HCT116 (cell line): ENCODE measurements around the gene GRIN1. TPM values are rescaled to one million over a fixed set of nuclear protein-coding genes. Genes with fewer than 3 reads are reported as not detected.

Experiments
- ATAC-seq: fragments of 200-7000 bp; cut with Tn5 transposase; 2 replicates; pipeline ENCODE4 v1.9.1; 2020; ENCODE audit warnings: mild to moderate bottlenecking, moderate library complexity
- BruUV-seq: library from RNA; stranded (reverse); fragments of 400-500 nt; replicated peaks from 2 replicates; lab custom pipeline; 2021; lab: Mats Ljungman, UMichigan
- CTCF ChIA-PET: fragments of 300-600 bp; sonication (Branson Sonifier 250); formaldehyde crosslinking; loops from one replicate; lab custom pipeline; 2021; ENCODE audit warnings: antibody characterized with exemption; lab: Charles Lee
- POLR2A ChIA-PET: fragments of 300-600, 350-600 bp; sonication (Branson Sonifier 250); formaldehyde crosslinking; loops from one replicate; lab custom pipeline; 2021; ENCODE audit warnings: antibody characterized with exemption; lab: Charles Lee
- RAD21 ChIA-PET, 2 experiments: fragments of 300-600 bp; sonication (Branson Sonifier 250); formaldehyde crosslinking; loops; one replicate each; lab custom pipeline; 2023; ENCODE audit warnings: low total read pairs in 2 of 2; ENCODE audit not compliant: uncharacterized antibody in 2 of 2, unreplicated experiment in 2 of 2, low non-redundant PET in 1 of 2; lab: Charles Lee
- DNase-seq: peaks from one replicate; pipeline ENCODE4 v3.0.0-alpha.2; 2010; ENCODE audit warnings: low read depth, low spot score
- H2AFZ ChIP-seq: fragments of 200-600 bp; shearing (Covaris generic), sonication (generic); 2 replicates; pipeline ENCODE4 v1.6.1; 2017; ENCODE audit warnings: low read depth, mixed run types, mixed read lengths, antibody characterized with exemption, low read length; ENCODE audit not compliant: poor library complexity, severe bottlenecking
- H3K27ac ChIP-seq: 2 replicates; pipeline ENCODE4 v1.5.1; 2012; ENCODE audit warnings: low read depth, low read length
- H3K27me3 ChIP-seq: fragments of 200-600 bp; sonication (generic); 2 replicates; pipeline ENCODE4 v1.6.1; 2016; ENCODE audit warnings: mixed run types, low read length, mixed read lengths; ENCODE audit not compliant: insufficient read depth
- H3K36me3 ChIP-seq, 2 experiments: fragments of 200-500 bp in 1 of 2; fragments of 200-600 bp in 1 of 2; sonication (Bioruptor generic) in 1 of 2; sonication (generic) in 1 of 2; 2 replicates each; pipeline versions ENCODE4 v1.5.1 to v1.6.1; 2014 to 2016; ENCODE audit warnings: low read length in 2 of 2, inconsistent platforms in 1 of 2, mixed read lengths in 1 of 2, mixed run types in 1 of 2; ENCODE audit not compliant: insufficient read depth in 2 of 2, control insufficient read depth in 1 of 2
- H3K4me1 ChIP-seq, 2 experiments: fragments of 200-600 bp in 1 of 2; sonication (generic) in 1 of 2; 2 replicates each; pipeline versions ENCODE4 v1.5.1 to v1.6.1; 2012 to 2017; ENCODE audit warnings: low read length in 2 of 2, inconsistent platforms in 1 of 2, mild to moderate bottlenecking in 1 of 2, mixed read lengths in 1 of 2, mixed run types in 1 of 2, moderate library complexity in 1 of 2; ENCODE audit not compliant: insufficient read depth in 2 of 2, control insufficient read depth in 1 of 2
- H3K4me2 ChIP-seq: fragments of 200-600 bp; sonication (generic); 2 replicates; pipeline ENCODE4 v1.6.1; 2017; ENCODE audit warnings: mixed run types, low read length, mixed read lengths
- H3K4me3 ChIP-seq, 2 experiments: fragments of 200-600 bp in 1 of 2; sonication (generic) in 1 of 2; replicated peaks in 1 of 2; 2 replicates each; pipeline ENCODE4 v1.5.1; 2011 to 2016; ENCODE audit warnings: low read length in 2 of 2, control low read depth in 1 of 2, low read depth in 1 of 2, mild to moderate bottlenecking in 1 of 2, mixed read lengths in 1 of 2, mixed run types in 1 of 2
- H3K79me2 ChIP-seq: fragments of 200-600 bp; sonication (generic); 2 replicates; pipeline ENCODE4 v1.6.1; 2017; ENCODE audit warnings: mild to moderate bottlenecking, mixed run types, low read length, moderate library complexity, mixed read lengths; ENCODE audit not compliant: insufficient read depth
- H3K9ac ChIP-seq: fragments of 200-600 bp; sonication (generic); 2 replicates; pipeline ENCODE4 v1.6.1; 2016; ENCODE audit warnings: low read length, mixed read lengths
- H3K9me2 ChIP-seq: fragments of 200-600 bp; sonication (generic), shearing (Covaris generic); 2 replicates; pipeline ENCODE4 v1.6.1; 2017; ENCODE audit warnings: mixed run types, mild to moderate bottlenecking, moderate library complexity; ENCODE audit not compliant: insufficient read depth
- H3K9me3 ChIP-seq, 2 experiments: fragments of 200-500 bp in 1 of 2; fragments of 200-600 bp in 1 of 2; sonication (Bioruptor generic) in 1 of 2; sonication (generic) in 1 of 2; 2 replicates each; pipeline ENCODE4 v1.6.1; 2014 to 2017; ENCODE audit warnings: low read length in 2 of 2, mixed read lengths in 2 of 2, inconsistent platforms in 1 of 2, low read depth in 1 of 2, mild to moderate bottlenecking in 1 of 2, mixed run types in 1 of 2, moderate library complexity in 1 of 2; ENCODE audit not compliant: control insufficient read depth in 1 of 2, insufficient read depth in 1 of 2
- H4K20me1 ChIP-seq: fragments of 200-600 bp; sonication (generic), shearing (Covaris generic); 2 replicates; pipeline ENCODE4 v1.6.1; 2017; ENCODE audit warnings: mixed run types, mild to moderate bottlenecking, moderate library complexity; ENCODE audit not compliant: insufficient read depth
- EGR1 ChIP-seq: IDR thresholded peaks from 2 replicates; pipeline ENCODE4 v1.6.1; 2012; ENCODE audit warnings: low read depth
- FOSL1 ChIP-seq: IDR thresholded peaks from 2 replicates; pipeline ENCODE4 v1.6.1; 2012; ENCODE audit warnings: low read depth
- POLR2A ChIP-seq: IDR thresholded peaks from 2 replicates; pipeline ENCODE4 v1.7.0; 2011; ENCODE audit warnings: borderline replicate concordance; ENCODE audit not compliant: insufficient read depth, insufficient read length; ENCODE audit errors: extremely low read depth
- POLR2AphosphoS5 ChIP-seq: IDR thresholded peaks from 2 replicates; pipeline ENCODE4 v1.6.1; 2011; ENCODE audit warnings: mild to moderate bottlenecking, low read depth, low read length, moderate library complexity
- RAD21 ChIP-seq: IDR thresholded peaks from 2 replicates; pipeline ENCODE4 v1.6.1; 2012; ENCODE audit warnings: low read depth, mild to moderate bottlenecking
- SIN3A ChIP-seq: IDR thresholded peaks from 2 replicates; pipeline ENCODE4 v1.6.1; 2012; ENCODE audit warnings: low read depth
- TCF7L2 ChIP-seq: IDR thresholded peaks from 2 replicates; pipeline ENCODE4 v1.7.0; 2011; ENCODE audit warnings: borderline replicate concordance, inconsistent platforms; ENCODE audit not compliant: insufficient read depth, insufficient read length; ENCODE audit errors: extremely low read depth
- YY1 ChIP-seq: IDR thresholded peaks from 2 replicates; pipeline ENCODE4 v1.6.1; 2011; ENCODE audit warnings: low read length, low read depth, moderate library complexity, mild to moderate bottlenecking; ENCODE audit not compliant: insufficient replicate concordance; ENCODE audit errors: extremely low read depth
- ZNF274 ChIP-seq: fragments of 200-500 bp; sonication (Bioruptor generic); IDR thresholded peaks from 2 replicates; pipeline ENCODE4 v1.6.1; 2014; ENCODE audit warnings: mild to moderate bottlenecking, low read depth, low read length, inconsistent platforms
- intact Hi-C: fragments of 100-400 bp; cut with micrococcal nuclease; formaldehyde crosslinking; loops from 2 replicates; pipeline ENCODE4 v1.10.0; 2022
- total RNA-seq: library from RNA; stranded (reverse); gene quantifications from one replicate; pipeline ENCODE4 v1.2.1, GENCODE V29; 2021; ENCODE audit not compliant: unreplicated experiment
- TF ChIP-seq, protein P1 (sequence below), 3 experiments: fragments of 200-600 bp in 1 of 3; sonication (generic) in 1 of 3; IDR thresholded peaks in 2 of 3; conservative IDR thresholded peaks in 1 of 3; 2 replicates each; pipeline ENCODE4 v1.5.1; 2012 to 2017; ENCODE audit warnings: low read depth in 2 of 3, low read length in 2 of 3, antibody characterized with exemption in 1 of 3, borderline replicate concordance in 1 of 3, control low read depth in 1 of 3, mild to moderate bottlenecking in 1 of 3, mixed read lengths in 1 of 3, mixed run types in 1 of 3, moderate library complexity in 1 of 3; ENCODE audit not compliant: insufficient read depth in 1 of 3
- TF ChIP-seq, protein P2 (sequence below): IDR thresholded peaks from 2 replicates; pipeline ENCODE4 v1.6.1; 2012

GRIN1 gene
- total RNA-seq, 1 experiment from 2014 or later, result 23.1 TPM

DNA sequence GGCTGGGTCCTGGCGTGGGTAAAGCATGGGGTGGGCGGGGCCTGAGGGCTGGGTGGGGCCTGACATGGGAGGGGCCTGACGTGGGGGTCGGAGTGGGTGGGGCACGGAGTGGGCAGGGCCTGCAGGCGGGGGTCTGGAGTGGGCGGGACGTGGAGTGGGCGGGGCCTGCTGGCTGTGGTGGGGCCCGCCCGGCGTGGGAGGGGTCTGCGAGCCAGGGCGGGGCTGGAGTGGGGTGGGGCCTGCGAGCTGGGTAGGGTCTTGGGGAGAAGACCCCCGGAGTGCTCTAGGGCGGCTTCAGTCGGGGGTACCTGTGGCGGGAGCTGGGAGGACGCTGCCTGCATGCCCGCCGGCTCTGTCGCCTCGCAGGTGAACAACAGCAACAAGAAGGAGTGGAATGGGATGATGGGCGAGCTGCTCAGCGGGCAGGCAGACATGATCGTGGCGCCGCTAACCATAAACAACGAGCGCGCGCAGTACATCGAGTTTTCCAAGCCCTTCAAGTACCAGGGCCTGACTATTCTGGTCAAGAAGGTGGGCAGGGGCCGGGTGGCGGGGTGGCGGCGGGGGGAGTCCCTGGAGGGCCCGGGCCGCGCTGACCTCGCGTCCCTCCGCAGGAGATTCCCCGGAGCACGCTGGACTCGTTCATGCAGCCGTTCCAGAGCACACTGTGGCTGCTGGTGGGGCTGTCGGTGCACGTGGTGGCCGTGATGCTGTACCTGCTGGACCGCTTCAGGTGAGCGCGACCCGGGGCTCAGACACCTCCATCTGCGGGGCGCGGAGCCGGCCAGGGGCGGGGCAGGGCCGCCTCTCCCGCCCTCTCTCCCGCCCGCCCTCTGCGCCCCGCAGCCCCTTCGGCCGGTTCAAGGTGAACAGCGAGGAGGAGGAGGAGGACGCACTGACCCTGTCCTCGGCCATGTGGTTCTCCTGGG is 22.9 kb downstream of the GRIN1 start:
- H3K27ac ChIP-seq, result peak overlapping the region; percentile 82
- H3K4me1 ChIP-seq, result peaks cover 7 to 52% of the 10 kb centered on the region in 2 experiments; a peak in 3 of 4 replicates
- no peak overlapping the region for H2AFZ ChIP-seq
- no peaks in the 10 kb centered on the region for H3K27me3 ChIP-seq
- H3K9ac ChIP-seq, result peak overlapping the region; percentile 77
- H3K79me2 ChIP-seq, result no peaks in the 10 kb centered on the region
- H3K36me3 ChIP-seq, result no peaks in the 10 kb centered on the region
- RAD21 ChIA-PET, result interaction anchor here in 1 of 2 experiments (0.7 to 1.0 kb wide), 3 partner anchors 11 to 132 kb away, joined by 3 to 7 read pairs (median 4); no protein-coding TSS in a partner anchor
- TF ChIP-seq YY1 (no peak), POLR2AphosphoS5 (no peak), EGR1 (no peak), FOSL1 (no peak), SIN3A (no peak), ZNF274 (no peak), TCF7L2 (no peak), POLR2A (no peak), RAD21 (no peak)
- TF ChIP-seq, protein P1, sequence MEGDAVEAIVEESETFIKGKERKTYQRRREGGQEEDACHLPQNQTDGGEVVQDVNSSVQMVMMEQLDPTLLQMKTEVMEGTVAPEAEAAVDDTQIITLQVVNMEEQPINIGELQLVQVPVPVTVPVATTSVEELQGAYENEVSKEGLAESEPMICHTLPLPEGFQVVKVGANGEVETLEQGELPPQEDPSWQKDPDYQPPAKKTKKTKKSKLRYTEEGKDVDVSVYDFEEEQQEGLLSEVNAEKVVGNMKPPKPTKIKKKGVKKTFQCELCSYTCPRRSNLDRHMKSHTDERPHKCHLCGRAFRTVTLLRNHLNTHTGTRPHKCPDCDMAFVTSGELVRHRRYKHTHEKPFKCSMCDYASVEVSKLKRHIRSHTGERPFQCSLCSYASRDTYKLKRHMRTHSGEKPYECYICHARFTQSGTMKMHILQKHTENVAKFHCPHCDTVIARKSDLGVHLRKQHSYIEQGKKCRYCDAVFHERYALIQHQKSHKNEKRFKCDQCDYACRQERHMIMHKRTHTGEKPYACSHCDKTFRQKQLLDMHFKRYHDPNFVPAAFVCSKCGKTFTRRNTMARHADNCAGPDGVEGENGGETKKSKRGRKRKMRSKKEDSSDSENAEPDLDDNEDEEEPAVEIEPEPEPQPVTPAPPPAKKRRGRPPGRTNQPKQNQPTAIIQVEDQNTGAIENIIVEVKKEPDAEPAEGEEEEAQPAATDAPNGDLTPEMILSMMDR (IDR thresholded peaks at IDR 0.05 in 2 of 3, conservative IDR thresholded peaks at IDR 0.05 in 1 of 3; ENCODE audit: borderline replicate concordance in 1 of 3, insufficient read depth in 1 of 3, low read depth in 2 of 3, low read length in 2 of 3), result no peak
- TF ChIP-seq, protein P2, sequence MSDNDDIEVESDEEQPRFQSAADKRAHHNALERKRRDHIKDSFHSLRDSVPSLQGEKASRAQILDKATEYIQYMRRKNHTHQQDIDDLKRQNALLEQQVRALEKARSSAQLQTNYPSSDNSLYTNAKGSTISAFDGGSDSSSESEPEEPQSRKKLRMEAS, result no peak
- TF ChIP-seq, all 23 proteins: peak for 0
- peak; percentile 36 for DNase-seq
- no peaks in the 10 kb centered on the region for H3K9me2 ChIP-seq
- H4K20me1 ChIP-seq, result no peaks in the 10 kb centered on the region
- intact Hi-C loops, result loop anchor here (2.0 kb wide), 2 partner anchors 43 to 61 kb away; partner anchors contain the start of gene RNF208
- CTCF ChIA-PET, result interaction anchor here (1.1 to 1.9 kb wide), 5 partner anchors 10 to 75 kb away, joined by 3 to 15 read pairs (median 7); partner anchors contain the start of gene SSNA1
- peak; percentile 43 for ATAC-seq
- H3K4me2 ChIP-seq, result peak overlapping the region; percentile 98
- H3K9me3 ChIP-seq, result no peaks in the 10 kb centered on the region
- POLR2A ChIA-PET, result interaction anchor here (0.7 to 2.5 kb wide), 12 partner anchors 8 to 102 kb away, joined by 3 to 16 read pairs (median 5); partner anchors contain the start of genes ANAPC2, LRRC26, SSNA1 and TUBB4B
- BruUV-seq, result no TSS peak
- peak overlapping the region; percentile 59 to 70 for H3K4me3 ChIP-seq
